Dedifferentiated amniotic fluid mesenchymal stem cell (primary cell): ENCODE data around the gene OR52E4.

Experiments
- DNase-seq: peaks from one replicate; pipeline ENCODE4 v3.0.0-alpha.2; 2016; ENCODE audit errors: extremely low spot score

The OR52E4 gene

GRCh38 chr11:5929571-5930368, 49.3 kb downstream of the OR52E4 start:
- DNase-seq: no peak

GRCh38 chr11:5930614-5931013, 50.2 kb downstream of the OR52E4 start:
- DNase-seq: no peak

- no peak for DNase-seq
Observed at GRCh38 chr11:5931061-5931460, 50.6 kb downstream of the OR52E4 start.

GRCh38 chr11:5932671-5933070, 52.2 kb downstream of the OR52E4 start:
- DNase-seq: no peak

- no peak for DNase-seq
Observed at GRCh38 chr11:5933116-5933515, 52.7 kb downstream of the OR52E4 start.
